Measurements from ENCODE around the gene TNS3. TPM values are rescaled to one million over a fixed set of nuclear protein-coding genes. Genes with fewer than 3 reads are reported as not detected.

Gene TNS3
- total and polyA plus RNA-seq, 2 of the 13 experiments (the other 11 are each of a cell fraction or from before 2014, with no cell fraction given) = 52.9 to 55.7 TPM

DNA sequence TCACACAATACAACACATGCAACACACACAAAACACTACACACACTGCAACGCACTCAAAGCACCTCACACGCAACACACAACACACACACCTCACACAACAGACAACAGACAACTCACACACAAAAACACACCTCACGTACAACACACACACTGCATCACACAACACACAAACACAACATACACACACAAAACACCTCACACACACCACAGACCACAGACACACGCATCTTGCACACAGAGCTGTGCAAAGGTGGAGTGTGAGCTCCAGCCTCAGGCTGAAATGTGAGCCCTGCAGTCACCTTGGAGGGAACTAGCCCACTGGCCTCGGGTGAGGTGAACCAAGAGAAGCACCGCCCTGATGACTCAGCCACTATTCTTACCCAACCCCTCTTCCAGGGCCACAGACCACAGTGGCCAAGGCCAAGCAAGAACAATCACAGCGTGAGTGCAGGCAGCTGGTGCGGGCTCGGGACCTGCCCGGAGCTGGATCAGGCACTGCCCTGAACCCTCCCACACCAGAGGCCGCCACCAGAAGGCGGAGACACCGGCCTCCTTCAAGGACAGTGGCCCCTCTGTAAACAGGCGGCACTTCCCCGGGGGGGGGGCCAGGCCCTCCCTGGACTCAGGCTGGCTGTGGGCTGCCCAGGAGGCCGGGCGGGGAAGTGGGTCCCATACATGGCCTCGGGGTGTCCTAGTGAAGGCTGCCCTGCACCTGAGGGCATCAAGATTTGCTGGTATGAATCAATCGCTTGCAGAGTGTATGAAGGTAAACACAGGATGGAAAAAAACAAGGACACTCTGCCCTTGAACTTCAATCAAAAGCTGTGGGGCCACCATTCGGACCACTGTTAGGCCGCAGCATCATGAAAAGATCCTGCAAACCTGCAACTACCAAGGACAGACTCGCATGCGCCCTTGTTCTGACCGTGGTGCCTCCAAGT lies 106.7 kb downstream of the TNS3 start (continued):
- TF ChIP-seq ZNF704 (CRISPR knock-in tag; IDR thresholded peaks at IDR 0.05; ENCODE audit: borderline replicate concordance) (no peak; the same call in 1 of the 2 replicates), ZNF367 (CRISPR knock-in tag; IDR thresholded peaks at IDR 0.05; ENCODE audit: borderline replicate concordance) (no peak), ZNF17 (CRISPR knock-in tag; IDR thresholded peaks at IDR 0.05) (no peak), ZKSCAN1 (IDR thresholded peaks at IDR 0.05; ENCODE audit: low read length) (no peak; the same call in 1 of the 2 replicates), ZNF407 (CRISPR knock-in tag; IDR thresholded peaks at IDR 0.05; ENCODE audit: not compliant biosample characterization) (peak; percentile 52), CC2D1A (CRISPR knock-in tag; IDR thresholded peaks at IDR 0.05) (peak; percentile 76; the same call in 1 of the 2 replicates), JARID2 (CRISPR knock-in tag; IDR thresholded peaks at IDR 0.05; ENCODE audit: insufficient replicate concordance) (peak; percentile 39), ZC3H4 (CRISPR knock-in tag; IDR thresholded peaks at IDR 0.05; ENCODE audit: borderline replicate concordance) (no peak; the same call in 1 of the 2 replicates), ZFP62 (CRISPR knock-in tag; IDR thresholded peaks at IDR 0.05) (0 out of 2 replicates have a peak, but pooled peaks have one; percentile 45), REXO4 (CRISPR knock-in tag; IDR thresholded peaks at IDR 0.05; ENCODE audit: borderline replicate concordance) (no peak), NFE2L1 (CRISPR knock-in tag; IDR thresholded peaks at IDR 0.05; ENCODE audit: borderline replicate concordance) (peak; percentile 94; the same call in 1 of the 2 replicates), PHF5A (CRISPR knock-in tag; IDR thresholded peaks at IDR 0.05; ENCODE audit: low read depth, unreplicated experiment) (peak; percentile 94), MAZ (IDR thresholded peaks at IDR 0.05; ENCODE audit: borderline replicate concordance, low read depth, low read length) (0 out of 2 replicates have a peak, but pooled peaks have one; percentile 21), MAZ (CRISPR knock-in tag; IDR thresholded peaks at IDR 0.05; ENCODE audit: low read depth) (peak; percentile 95), CBFB (CRISPR knock-in tag; IDR thresholded peaks at IDR 0.05) (peak; percentile 94)
- TF ChIP-seq, protein P1, sequence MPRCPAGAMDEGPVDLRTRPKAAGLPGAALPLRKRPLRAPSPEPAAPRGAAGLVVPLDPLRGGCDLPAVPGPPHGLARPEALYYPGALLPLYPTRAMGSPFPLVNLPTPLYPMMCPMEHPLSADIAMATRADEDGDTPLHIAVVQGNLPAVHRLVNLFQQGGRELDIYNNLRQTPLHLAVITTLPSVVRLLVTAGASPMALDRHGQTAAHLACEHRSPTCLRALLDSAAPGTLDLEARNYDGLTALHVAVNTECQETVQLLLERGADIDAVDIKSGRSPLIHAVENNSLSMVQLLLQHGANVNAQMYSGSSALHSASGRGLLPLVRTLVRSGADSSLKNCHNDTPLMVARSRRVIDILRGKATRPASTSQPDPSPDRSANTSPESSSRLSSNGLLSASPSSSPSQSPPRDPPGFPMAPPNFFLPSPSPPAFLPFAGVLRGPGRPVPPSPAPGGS (CRISPR knock-in tag; IDR thresholded peaks at IDR 0.05) = peak; percentile 95; the same call in 1 of the 2 replicates

Data from HepG2 (cell line).